CD14-positive monocyte (primary cell): ENCODE results near the gene AMPD3. TPM values are rescaled to one million over a fixed set of nuclear protein-coding genes. Genes with fewer than 3 reads are reported as not detected.
A peak's percentile ranks its signal among the peaks of the same experiment; 100 is the strongest.

ENCODE experiments used
- DNase-seq, 3 donors: peaks; one replicate each; pipeline ENCODE4 v3.0.0-alpha.2; 2011 to 2022
- H2AFZ ChIP-seq: 2 replicates; pipeline ENCODE4 v1.6.0; 2012; ENCODE audit warnings: mild to moderate bottlenecking, low read depth, low read length, inconsistent platforms; ENCODE audit not compliant: insufficient read depth, poor library complexity, severe bottlenecking
- H3K27ac ChIP-seq, 2 donors: 1 replicate in 1 of 2; 2 replicates in 1 of 2; pipeline ENCODE4 v1.5.1; 2012 to 2013; ENCODE audit warnings: low read length in 2 of 2, control low read depth in 1 of 2, inconsistent platforms in 1 of 2, low read depth in 1 of 2, mild to moderate bottlenecking in 1 of 2
- H3K27me3 ChIP-seq, 2 donors: one replicate each; pipeline versions ENCODE4 v1.6.0 to v1.6.1; 2011 to 2013; ENCODE audit warnings: low read length in 2 of 2; ENCODE audit not compliant: control insufficient read depth in 2 of 2, insufficient read depth in 2 of 2
- H3K36me3 ChIP-seq, 2 donors: replicated peaks in 1 of 2; 1 replicate in 1 of 2; 2 replicates in 1 of 2; pipeline versions ENCODE4 v1.5.1 to v1.6.1; 2012 to 2013; ENCODE audit warnings: low read length in 2 of 2, control low read depth in 1 of 2, inconsistent platforms in 1 of 2, mild to moderate bottlenecking in 1 of 2; ENCODE audit not compliant: insufficient read depth in 2 of 2, control insufficient read depth in 1 of 2
- H3K4me1 ChIP-seq, 2 donors: 1 replicate in 1 of 2; 2 replicates in 1 of 2; pipeline versions ENCODE4 v1.5.1 to v1.6.1; 2012 to 2013; ENCODE audit warnings: low read length in 2 of 2, control low read depth in 1 of 2, inconsistent platforms in 1 of 2, mild to moderate bottlenecking in 1 of 2, moderate library complexity in 1 of 2; ENCODE audit not compliant: insufficient read depth in 2 of 2, control insufficient read depth in 1 of 2
- H3K4me2 ChIP-seq: replicated peaks from 2 replicates; pipeline ENCODE3; 2012; ENCODE audit warnings: low read length, moderate library complexity, mild to moderate bottlenecking; ENCODE audit not compliant: poor library complexity, severe bottlenecking; ENCODE audit errors: extremely low read depth
- H3K4me3 ChIP-seq, 3 experiments: fragments of 200-600 bp in 1 of 3; sonication (generic) in 1 of 3; replicated peaks in 1 of 3; 1 replicate in 2 of 3; 2 replicates in 1 of 3; pipeline ENCODE4 v1.5.1; 2011 to 2013; ENCODE audit warnings: low read length in 3 of 3, mild to moderate bottlenecking in 3 of 3, control low read depth in 2 of 3, low read depth in 2 of 3, inconsistent platforms in 1 of 3, moderate library complexity in 1 of 3
- H3K79me2 ChIP-seq: 2 replicates; pipeline ENCODE4 v1.6.0; 2012; ENCODE audit warnings: mild to moderate bottlenecking, control low read depth, inconsistent platforms, low read length, moderate library complexity; ENCODE audit not compliant: insufficient read depth
- H3K9ac ChIP-seq: 2 replicates; pipeline ENCODE4 v1.6.0; 2017; ENCODE audit warnings: low read length, mild to moderate bottlenecking; ENCODE audit not compliant: insufficient read depth, poor library complexity, severe bottlenecking
- H3K9me3 ChIP-seq, 2 donors: replicated peaks in 1 of 2; 1 replicate in 1 of 2; 2 replicates in 1 of 2; pipeline versions ENCODE4 v1.5.1 to v1.6.1; 2012 to 2013; ENCODE audit warnings: low read length in 2 of 2, control low read depth in 1 of 2; ENCODE audit not compliant: control insufficient read depth in 1 of 2, insufficient read depth in 1 of 2
- H4K20me1 ChIP-seq: 2 replicates; pipeline ENCODE4 v1.6.0; 2012; ENCODE audit warnings: mild to moderate bottlenecking, low read length, control low read depth, moderate library complexity; ENCODE audit not compliant: insufficient read depth
- H3K27ac Mint-ChIP-seq, 7 donors: one replicate each; pipeline ENCODE4 v1.8.0; 2020; ENCODE audit warnings: mild to moderate bottlenecking in 7 of 7, mixed read lengths in 7 of 7, moderate library complexity in 6 of 7, inconsistent platforms in 2 of 7
- H3K27me3 Mint-ChIP-seq, 3 donors: one replicate each; pipeline ENCODE4 v1.8.0; 2021 to 2022; ENCODE audit warnings: low read depth in 3 of 3, mild to moderate bottlenecking in 3 of 3, mixed read lengths in 3 of 3, moderate library complexity in 3 of 3, inconsistent platforms in 1 of 3
- H3K36me3 Mint-ChIP-seq, 2 donors: one replicate each; pipeline ENCODE4 v1.8.0; 2020; ENCODE audit warnings: mixed read lengths in 2 of 2, inconsistent platforms in 1 of 2, mild to moderate bottlenecking in 1 of 2
- H3K4me1 Mint-ChIP-seq: one replicate; pipeline ENCODE4 v1.8.0; 2020; ENCODE audit warnings: mild to moderate bottlenecking, mixed read lengths
- H3K4me3 Mint-ChIP-seq, 2 donors: one replicate each; pipeline ENCODE4 v1.8.0; 2020; ENCODE audit warnings: mild to moderate bottlenecking in 2 of 2, mixed read lengths in 2 of 2, moderate library complexity in 1 of 2
- H3K9me3 Mint-ChIP-seq, 7 donors: one replicate each; pipeline ENCODE4 v1.8.0; 2020 to 2022; ENCODE audit warnings: mixed read lengths in 7 of 7, mild to moderate bottlenecking in 6 of 7, moderate library complexity in 6 of 7, inconsistent platforms in 2 of 7
- WGBS: methylation state at CpG from one replicate; pipeline ENCODE4 v1.1.5; 2013; ENCODE audit warnings: missing lambda C conversion rate; ENCODE audit not compliant: insufficient coverage; 5-methylcytosine and 5-hydroxymethylcytosine counted together
- intact Hi-C, 2 donors: fragments of 100-400 bp; cut with micrococcal nuclease; formaldehyde crosslinking; loops; one replicate each; pipeline versions ENCODE4 v1.15.0 to v1.15.1; 2023
- polyA plus RNA-seq, 3 donors: library from polyadenylated mRNA; depleted of rRNA in 1 of 3; unstranded in 2 of 3; stranded (reverse) in 1 of 3; fragments of 300-500 nt in 2 of 3; fragments of >200 nt in 1 of 3; fragmentation: Illumina TruSeq in 2 of 3; gene quantifications; 1 replicate in 2 of 3; 2 replicates in 1 of 3; pipeline ENCODE4 v1.2.3, GENCODE V29; 2012 to 2021
- TF ChIP-seq, protein P1 (sequence below): fragments of 200-600 bp; IDR thresholded peaks from one replicate; pipeline ENCODE4 v1.8.0; 2022; ENCODE audit warnings: antibody characterized with exemption, mild to moderate bottlenecking

AMPD3 gene
- polyA plus RNA-seq, 3 donors = 10.5 to 24.3 (median 14.3) TPM

DNA sequence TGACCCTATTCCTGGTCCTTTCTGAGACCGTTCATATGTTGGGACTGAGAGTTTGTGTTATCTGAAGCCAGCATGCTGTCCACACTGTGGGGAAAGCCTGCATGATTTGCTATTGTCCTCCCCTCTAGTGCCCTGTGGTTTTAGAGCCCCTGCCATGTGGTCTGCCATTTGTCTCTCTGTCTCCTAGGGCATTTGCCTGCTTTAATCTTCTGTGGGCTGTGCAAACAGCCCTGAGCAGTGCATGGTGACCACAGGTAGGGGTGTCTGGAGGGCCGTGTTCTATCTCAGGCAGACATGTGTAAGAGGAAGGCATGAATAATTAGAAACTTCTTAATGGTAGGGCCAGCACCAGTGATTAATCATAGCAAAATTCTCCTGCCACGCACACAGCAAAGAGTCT lies 23.0 kb downstream of the AMPD3 start:
- Histone ChIP-seq H3K4me2 (no peak overlapping the region), H3K79me2 (peaks cover 65% of the 10 kb centered on the region), H3K4me1 (peaks cover 6 to 11% of the 10 kb centered on the region in 2 donors), H3K4me3 (no peak overlapping the region), H3K27ac (peak overlapping the region in 1 of 2 donors; percentile 0), H4K20me1 (peaks cover 90% of the 10 kb centered on the region), H3K27me3 (no peaks in the 10 kb centered on the region), H2AFZ (no peak overlapping the region), H3K9me3 (no peaks in the 10 kb centered on the region), H3K36me3 (peaks cover 77 to 99% of the 10 kb centered on the region in 2 donors), H3K9ac (no peak overlapping the region)
- TF ChIP-seq, protein P1, sequence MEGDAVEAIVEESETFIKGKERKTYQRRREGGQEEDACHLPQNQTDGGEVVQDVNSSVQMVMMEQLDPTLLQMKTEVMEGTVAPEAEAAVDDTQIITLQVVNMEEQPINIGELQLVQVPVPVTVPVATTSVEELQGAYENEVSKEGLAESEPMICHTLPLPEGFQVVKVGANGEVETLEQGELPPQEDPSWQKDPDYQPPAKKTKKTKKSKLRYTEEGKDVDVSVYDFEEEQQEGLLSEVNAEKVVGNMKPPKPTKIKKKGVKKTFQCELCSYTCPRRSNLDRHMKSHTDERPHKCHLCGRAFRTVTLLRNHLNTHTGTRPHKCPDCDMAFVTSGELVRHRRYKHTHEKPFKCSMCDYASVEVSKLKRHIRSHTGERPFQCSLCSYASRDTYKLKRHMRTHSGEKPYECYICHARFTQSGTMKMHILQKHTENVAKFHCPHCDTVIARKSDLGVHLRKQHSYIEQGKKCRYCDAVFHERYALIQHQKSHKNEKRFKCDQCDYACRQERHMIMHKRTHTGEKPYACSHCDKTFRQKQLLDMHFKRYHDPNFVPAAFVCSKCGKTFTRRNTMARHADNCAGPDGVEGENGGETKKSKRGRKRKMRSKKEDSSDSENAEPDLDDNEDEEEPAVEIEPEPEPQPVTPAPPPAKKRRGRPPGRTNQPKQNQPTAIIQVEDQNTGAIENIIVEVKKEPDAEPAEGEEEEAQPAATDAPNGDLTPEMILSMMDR = no peak
- peaks cover 14% of the 10 kb centered on the region for H3K4me1 Mint-ChIP-seq
- 20% methylated on average over 1 of the region's 3 CpGs for WGBS
- DNase-seq = no peak
- no peaks in the 10 kb centered on the region for H3K27me3 Mint-ChIP-seq
- H3K36me3 Mint-ChIP-seq = peaks cover 84 to 95% of the 10 kb centered on the region in 2 donors
- intact Hi-C loops = no loop called here
- H3K27ac Mint-ChIP-seq = peak overlapping the region in 3 of 7 donors; percentile 14 to 47 (median 37)
- no peaks in the 10 kb centered on the region for H3K9me3 Mint-ChIP-seq
- H3K4me3 Mint-ChIP-seq = no peak overlapping the region

DNA sequence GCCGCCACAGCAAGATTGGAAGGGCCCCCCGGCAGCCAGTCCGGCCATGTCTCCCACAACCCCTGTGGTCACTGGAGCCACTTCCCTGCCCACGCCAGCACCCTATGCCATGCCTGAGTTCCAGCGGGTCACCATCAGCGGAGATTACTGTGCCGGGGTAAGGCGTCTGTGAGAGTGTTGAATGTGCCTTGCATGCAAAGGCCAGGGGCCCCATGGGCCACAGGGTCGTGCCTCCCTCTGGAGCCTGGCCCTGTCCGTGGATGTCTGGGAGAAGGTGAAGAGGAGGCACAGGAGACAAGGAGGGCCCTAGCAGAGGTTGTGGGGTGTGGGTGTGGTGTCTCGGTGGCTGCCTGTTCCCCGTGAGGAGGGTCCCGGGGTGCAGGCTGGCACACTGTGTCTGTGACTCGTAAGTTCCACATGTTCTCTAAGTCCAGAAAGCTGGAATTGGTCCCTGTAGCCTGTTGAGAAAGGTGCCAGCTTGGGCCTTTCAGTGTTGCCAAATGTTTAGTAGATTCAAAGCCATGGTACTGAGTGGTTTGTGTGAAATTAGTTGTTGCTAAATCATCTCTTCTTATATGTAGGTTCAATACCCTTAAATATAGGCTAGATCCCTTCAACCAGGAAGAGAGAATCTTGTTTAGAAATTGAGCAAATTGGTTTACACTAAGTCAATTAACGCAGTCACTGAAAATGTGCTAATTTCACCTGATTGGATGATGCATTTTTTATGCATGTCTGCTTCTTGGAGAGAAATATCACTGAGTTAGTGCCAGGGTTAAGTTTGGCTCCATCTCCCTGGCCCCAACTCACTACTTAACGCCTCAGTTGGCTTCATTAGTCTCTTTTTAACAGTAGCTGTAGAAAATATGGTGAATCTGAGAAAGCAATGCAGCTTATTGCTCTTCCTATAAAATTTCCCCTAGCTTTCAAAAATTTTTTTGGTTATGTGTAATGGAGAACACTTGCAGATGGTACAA lies 23.8 kb downstream of the AMPD3 start:
- Mint-ChIP-seq H3K9me3 (no peaks in the 10 kb centered on the region), H3K4me3 (no peak overlapping the region), H3K4me1 (peaks cover 14% of the 10 kb centered on the region), H3K27me3 (no peaks in the 10 kb centered on the region), H3K36me3 (peaks cover 82 to 95% of the 10 kb centered on the region in 2 donors), H3K27ac (peak overlapping the region in 2 of 7 donors; percentile 14 to 75)
- no peak for DNase-seq
- H3K27me3 ChIP-seq = no peaks in the 10 kb centered on the region
- peaks cover 57% of the 10 kb centered on the region for H3K79me2 ChIP-seq
- H3K9ac ChIP-seq = no peak overlapping the region
- H3K9me3 ChIP-seq = no peaks in the 10 kb centered on the region
- peaks cover 90% of the 10 kb centered on the region for H4K20me1 ChIP-seq
- H3K27ac ChIP-seq = no peak overlapping the region
- no peak overlapping the region for H3K4me3 ChIP-seq
- TF ChIP-seq, protein P1 = no peak
- intact Hi-C loops = no loop called here
- no peak overlapping the region for H2AFZ ChIP-seq
- no peak overlapping the region for H3K4me2 ChIP-seq
- H3K4me1 ChIP-seq = peaks cover 6 to 11% of the 10 kb centered on the region in 2 donors
- peaks cover 82 to 99% of the 10 kb centered on the region in 2 donors for H3K36me3 ChIP-seq
- 96% methylated on average over 14 of the region's 16 CpGs for WGBS
